Mucosa of rectum (tissue), 2 donors: ENCODE results near the gene WDR86.
A peak's percentile ranks its signal among the peaks of the same experiment; 100 is the strongest.

Experiments used
- H3K27ac ChIP-seq, 2 donors: one replicate each; pipeline ENCODE4 v1.7.0; 2013; ENCODE audit warnings: inconsistent platforms in 2 of 2, low read depth in 2 of 2, low read length in 2 of 2
- H3K27me3 ChIP-seq, 2 donors: one replicate each; pipeline ENCODE4 v1.7.0; 2013; ENCODE audit warnings: low read length in 2 of 2; ENCODE audit not compliant: control insufficient read depth in 2 of 2, insufficient read depth in 2 of 2
- H3K36me3 ChIP-seq, 2 donors: one replicate each; pipeline ENCODE4 v1.7.0; 2013; ENCODE audit warnings: low read length in 2 of 2; ENCODE audit not compliant: control insufficient read depth in 2 of 2, insufficient read depth in 2 of 2
- H3K4me1 ChIP-seq, 2 donors: one replicate each; pipeline ENCODE4 v1.7.0; 2013; ENCODE audit warnings: low read length in 2 of 2, mild to moderate bottlenecking in 1 of 2; ENCODE audit not compliant: control insufficient read depth in 2 of 2, insufficient read depth in 2 of 2
- H3K4me3 ChIP-seq, 2 donors: one replicate each; pipeline ENCODE4 v1.7.0; 2013; ENCODE audit warnings: low read length in 2 of 2
- H3K9ac ChIP-seq, 2 donors: one replicate each; pipeline ENCODE4 v1.7.0; 2013; ENCODE audit warnings: low read length in 2 of 2, low read depth in 1 of 2, mild to moderate bottlenecking in 1 of 2
- H3K9me3 ChIP-seq, 2 donors: one replicate each; pipeline ENCODE4 v1.7.0; 2013; ENCODE audit warnings: low read length in 2 of 2; ENCODE audit not compliant: control insufficient read depth in 2 of 2
- donor health status: healthy.
- donor health status: Normal muscosa, but diverticular disease.

Gene WDR86

GRCh38 chr7:151385626-151386300 is 24.1 kb downstream of the WDR86 start:
- no peaks in the 10 kb centered on the region for H3K9me3 ChIP-seq

DNA sequence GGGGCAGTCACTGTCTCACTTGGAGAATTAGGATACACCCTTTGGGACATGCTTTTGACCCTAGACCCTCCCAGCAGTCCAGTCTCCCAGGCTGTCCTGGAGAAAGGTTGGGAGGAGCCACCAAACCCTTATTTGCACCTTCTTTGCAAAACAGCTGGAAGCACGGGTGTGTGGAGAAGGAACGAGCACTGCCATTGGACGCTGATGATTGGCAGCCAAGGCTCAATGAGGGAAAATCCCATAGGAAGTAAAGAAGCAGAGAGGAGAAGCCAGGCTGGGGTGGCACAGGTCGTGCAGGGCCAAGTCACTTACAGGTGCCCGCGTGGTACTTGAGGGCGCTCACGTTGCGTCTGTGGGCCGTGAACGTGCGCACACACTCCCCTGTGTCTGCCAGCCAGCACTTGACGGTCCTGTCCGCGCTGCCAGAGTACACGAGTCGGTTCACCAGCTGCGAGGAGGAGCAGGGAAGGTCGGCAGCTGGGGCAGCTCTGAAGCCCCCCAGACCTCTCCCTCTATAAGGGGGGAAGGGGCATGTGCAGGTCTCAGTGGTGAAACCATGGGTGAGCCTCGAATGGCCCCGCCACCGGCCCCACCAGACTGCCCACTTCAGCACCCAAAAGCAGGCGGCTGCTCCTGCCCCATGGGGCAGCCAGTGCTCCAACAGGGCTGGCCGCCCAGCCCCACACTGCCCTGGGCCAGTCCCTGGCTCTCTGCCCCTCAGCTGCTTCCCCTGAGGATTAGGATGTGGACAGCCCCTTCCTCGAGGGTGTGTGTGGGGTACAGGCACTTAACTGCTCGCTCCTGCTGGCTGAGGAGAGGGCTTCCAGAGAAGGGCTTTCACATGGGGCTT is 24.8 kb downstream of the WDR86 start:
- no peak overlapping the region for H3K9ac ChIP-seq
- no peak overlapping the region for H3K27ac ChIP-seq
- H3K4me1 ChIP-seq: peaks cover 0 to 5% of the 10 kb centered on the region in 2 donors
- peaks cover 14 to 16% of the 10 kb centered on the region in 2 donors for H3K27me3 ChIP-seq
- no peaks in the 10 kb centered on the region for H3K36me3 ChIP-seq
- H3K4me3 ChIP-seq: no peak overlapping the region
- no peaks in the 10 kb centered on the region for H3K9me3 ChIP-seq

More at GRCh38 chr7:151385626-151386300, 24.1 kb downstream of the WDR86 start:
- no peak overlapping the region for H3K27ac ChIP-seq
- no peaks in the 10 kb centered on the region for H3K36me3 ChIP-seq
- peaks cover 14 to 16% of the 10 kb centered on the region in 2 donors for H3K27me3 ChIP-seq
- no peak overlapping the region for H3K9ac ChIP-seq
- H3K4me3 ChIP-seq: no peak overlapping the region
- peaks cover 0 to 5% of the 10 kb centered on the region in 2 donors for H3K4me1 ChIP-seq

- Histone ChIP-seq H3K9me3 (no peaks in the 10 kb centered on the region), H3K4me3 (no peak overlapping the region), H3K36me3 (no peaks in the 10 kb centered on the region), H3K9ac (no peak overlapping the region), H3K4me1 (peaks cover 0 to 5% of the 10 kb centered on the region in 2 donors), H3K27me3 (peaks cover 14 to 16% of the 10 kb centered on the region in 2 donors), H3K27ac (no peak overlapping the region)
These were observed 25.5 kb downstream of the WDR86 start for GRCh38 chr7:151384352-151384697.

DNA sequence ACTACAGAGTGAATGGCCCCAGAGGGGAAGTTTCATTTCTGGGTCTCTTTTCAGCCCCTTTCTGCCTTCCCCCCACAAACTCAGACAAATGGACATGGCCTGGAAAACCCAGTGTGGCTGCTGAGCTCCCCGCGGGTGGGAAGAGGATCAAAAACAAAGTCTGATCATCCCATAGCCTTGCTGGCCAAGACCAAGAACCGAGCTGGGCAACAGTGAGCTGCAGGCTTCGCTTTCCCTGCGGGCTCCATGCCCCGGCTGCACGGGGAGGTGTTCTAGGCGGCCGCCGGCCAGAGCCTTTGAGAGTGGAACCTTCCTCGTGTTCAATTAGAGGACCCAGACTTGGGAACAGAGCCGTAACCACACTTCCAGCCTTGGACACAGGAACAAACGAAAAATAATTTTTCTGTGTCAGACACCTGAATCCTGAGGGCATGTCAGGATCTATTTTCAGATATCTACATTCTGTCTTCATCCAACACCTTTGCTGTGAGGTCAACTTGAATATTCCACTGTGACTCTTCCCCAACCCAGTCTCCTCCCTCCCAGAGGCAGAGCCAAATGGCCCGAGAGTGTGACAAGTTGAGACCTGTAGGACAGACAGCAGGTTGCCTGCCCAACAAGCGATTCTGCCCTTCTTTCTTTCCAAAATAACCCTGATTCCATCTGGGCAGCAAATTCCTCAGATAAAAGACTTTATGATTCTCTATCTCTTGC is 26.0 kb downstream of the WDR86 start:
- Histone ChIP-seq H3K27me3 (peaks cover 14 to 16% of the 10 kb centered on the region in 2 donors), H3K4me1 (peaks cover 0 to 5% of the 10 kb centered on the region in 2 donors), H3K36me3 (no peaks in the 10 kb centered on the region), H3K4me3 (no peak overlapping the region), H3K9ac (no peak overlapping the region), H3K27ac (no peak overlapping the region), H3K9me3 (no peaks in the 10 kb centered on the region)

DNA sequence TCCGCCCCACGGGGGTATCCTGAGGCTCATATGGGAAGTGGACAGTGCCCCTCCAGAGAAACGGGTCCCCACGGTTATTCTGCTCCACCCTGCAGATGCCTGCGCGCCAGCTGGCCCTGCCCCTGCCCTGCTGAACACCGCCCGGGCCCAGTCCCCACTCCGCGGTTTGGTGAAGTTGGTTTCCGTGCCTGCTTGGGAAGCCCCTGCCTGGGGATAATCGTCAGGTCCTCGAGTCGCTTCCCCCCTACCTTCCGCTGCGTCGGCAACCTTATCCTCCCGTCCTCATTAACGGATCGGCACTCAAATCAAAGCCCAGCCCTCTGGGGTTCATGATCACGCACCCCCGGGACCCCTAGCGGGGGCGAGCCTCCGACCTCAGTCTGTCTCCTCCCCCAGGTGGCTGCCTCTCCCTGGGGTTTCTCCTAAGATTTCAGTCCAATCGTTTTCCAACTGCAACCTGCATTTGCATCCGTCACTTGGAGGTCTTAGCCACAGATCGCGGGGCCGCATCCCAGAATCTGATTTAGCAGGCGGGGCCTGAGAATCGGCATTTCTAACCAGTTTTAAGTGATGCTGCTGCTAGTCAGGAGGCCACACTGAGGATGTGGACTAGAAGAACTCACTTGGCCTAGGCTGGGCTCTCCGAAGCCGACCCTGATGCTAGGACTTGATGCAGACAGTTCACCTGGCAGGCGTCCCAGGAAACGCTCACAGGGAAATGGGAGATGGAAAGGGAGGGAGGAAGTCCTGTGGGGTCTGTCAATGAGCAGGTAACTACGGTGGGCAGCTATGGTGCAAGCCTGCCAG is 27.6 kb downstream of the WDR86 start:
- Histone ChIP-seq H3K4me1 (peaks cover 0 to 5% of the 10 kb centered on the region in 2 donors), H3K4me3 (peak overlapping the region in 1 of 2 donors; percentile 20), H3K9ac (no peak overlapping the region), H3K27ac (no peak overlapping the region), H3K36me3 (peaks cover 9 to 10% of the 10 kb centered on the region in 2 donors), H3K9me3 (no peaks in the 10 kb centered on the region), H3K27me3 (peaks cover 14 to 16% of the 10 kb centered on the region in 2 donors)

DNA sequence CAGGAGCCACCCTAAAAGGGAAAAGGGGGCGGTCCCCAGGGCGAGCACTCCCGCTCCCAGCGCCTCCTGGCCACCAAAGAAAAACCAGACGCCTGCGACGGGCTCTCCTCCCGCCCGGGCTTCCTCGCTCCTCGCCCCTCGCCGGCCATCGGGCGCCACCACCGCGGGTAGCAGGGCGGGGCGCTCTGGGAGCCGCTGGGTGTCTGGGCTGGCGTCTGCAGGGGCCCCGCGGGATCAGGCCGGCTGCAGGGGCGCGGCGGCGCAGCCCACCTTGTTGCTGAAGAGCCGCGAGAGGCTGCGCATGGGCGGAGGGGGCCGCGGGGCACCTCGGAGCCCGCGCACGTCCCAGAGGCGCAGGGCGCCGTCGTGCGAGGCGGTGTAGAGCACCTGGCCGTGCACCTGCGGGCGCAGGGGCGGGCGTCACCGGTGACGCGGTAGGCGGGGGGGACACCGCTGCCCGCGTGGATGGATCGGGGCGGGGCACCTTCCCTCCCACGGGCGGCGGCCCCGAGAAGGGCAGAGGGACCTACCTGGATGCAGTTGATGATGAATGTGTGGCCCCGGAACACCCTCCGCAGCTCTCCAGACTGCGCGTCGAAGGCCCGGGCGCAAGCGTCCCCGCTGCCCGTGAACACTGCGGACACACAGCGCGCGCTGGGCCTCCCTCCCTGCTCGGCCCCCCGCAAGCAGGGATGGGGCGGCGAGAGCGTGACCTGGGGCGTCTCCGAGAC is 28.3 kb downstream of the WDR86 start:
- peak overlapping the region in 1 of 2 donors; percentile 20 for H3K4me3 ChIP-seq
- peaks cover 16% of the 10 kb centered on the region in 2 donors for H3K36me3 ChIP-seq
- H3K4me1 ChIP-seq: peaks cover 0 to 5% of the 10 kb centered on the region in 2 donors
- no peak overlapping the region for H3K27ac ChIP-seq
- H3K9ac ChIP-seq: no peak overlapping the region
- peaks cover 14 to 16% of the 10 kb centered on the region in 2 donors for H3K27me3 ChIP-seq
- H3K9me3 ChIP-seq: no peaks in the 10 kb centered on the region

DNA sequence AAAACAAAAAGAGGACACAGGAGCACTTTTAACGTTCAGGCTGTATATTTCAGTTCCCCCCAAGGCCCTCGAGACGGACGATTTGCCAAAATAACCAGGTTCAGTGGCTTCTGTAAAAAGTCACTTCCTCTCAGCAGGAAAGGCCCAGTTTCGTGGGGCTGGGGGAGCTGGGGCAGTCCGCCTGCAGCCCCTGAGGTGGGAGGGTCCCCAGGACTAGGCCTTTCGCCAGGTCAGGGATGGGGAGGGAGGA is 28.8 kb downstream of the WDR86 start:
- Histone ChIP-seq H3K4me1 (peaks cover 0 to 5% of the 10 kb centered on the region in 2 donors), H3K4me3 (no peak overlapping the region), H3K27me3 (peaks cover 14 to 16% of the 10 kb centered on the region in 2 donors), H3K9me3 (no peaks in the 10 kb centered on the region), H3K27ac (no peak overlapping the region), H3K9ac (no peak overlapping the region), H3K36me3 (peaks cover 20 to 21% of the 10 kb centered on the region in 2 donors)

DNA sequence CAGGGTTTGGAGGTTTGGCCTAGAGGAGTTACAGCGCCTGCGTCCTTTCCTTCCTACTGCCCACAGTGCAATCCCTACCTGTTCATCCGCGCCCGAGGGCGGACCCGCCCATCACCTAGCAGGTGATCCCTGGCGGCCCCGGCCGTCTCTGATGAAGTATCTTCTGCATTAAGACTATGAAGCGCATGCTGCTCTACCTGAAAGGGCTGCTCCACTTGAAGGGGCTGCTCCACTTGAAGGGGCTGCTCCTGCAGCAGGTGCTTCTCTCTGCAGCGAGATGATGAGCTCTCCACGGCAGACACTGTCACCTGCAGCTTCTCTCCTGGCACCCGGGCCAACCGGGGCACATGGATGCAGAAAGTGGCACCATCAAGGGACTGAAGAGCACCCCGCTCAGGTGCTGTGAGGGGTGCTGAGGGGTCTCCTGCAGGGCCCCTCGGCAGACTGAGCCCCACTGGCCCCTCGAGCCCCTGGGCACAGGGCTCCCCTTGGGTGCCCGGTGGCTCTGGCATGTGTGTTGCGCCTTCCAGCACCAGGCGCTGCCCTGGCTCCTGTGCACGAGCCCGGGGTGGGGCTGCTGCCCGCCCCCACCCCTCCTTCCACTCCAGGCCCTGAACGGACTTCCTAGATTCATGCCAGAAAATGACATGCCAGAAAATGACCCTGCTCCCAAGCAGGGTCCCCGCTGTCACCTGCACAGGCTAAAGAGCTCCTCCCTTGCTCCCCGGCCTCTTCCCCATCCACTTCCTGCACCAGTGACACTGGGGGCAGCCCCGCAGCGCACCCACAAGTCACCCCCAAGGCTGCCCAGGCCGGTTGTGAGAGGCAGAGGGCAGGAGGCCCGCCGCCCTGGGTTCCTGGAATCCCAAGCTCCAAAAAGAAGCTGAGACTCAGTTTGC is 29.4 kb downstream of the WDR86 start:
- H3K4me3 ChIP-seq: no peak overlapping the region
- H3K9me3 ChIP-seq: no peaks in the 10 kb centered on the region
- peaks cover 0 to 5% of the 10 kb centered on the region in 2 donors for H3K4me1 ChIP-seq
- no peak overlapping the region for H3K9ac ChIP-seq
- no peak overlapping the region for H3K27ac ChIP-seq
- H3K36me3 ChIP-seq: peaks cover 22 to 26% of the 10 kb centered on the region in 2 donors
- H3K27me3 ChIP-seq: peaks cover 14 to 16% of the 10 kb centered on the region in 2 donors
